ENCODE data around the gene CNNM3.

- TF ChIP-seq ZNF561 (tag by site-specific recombination; IDR thresholded peaks at IDR 0.05; ENCODE audit: borderline replicate concordance) = no peak
- no peak for TF ChIP-seq REPIN1 (tag by site-specific recombination; IDR thresholded peaks at IDR 0.05; ENCODE audit: low read depth)
- no peak for TF ChIP-seq ZSCAN23 (tag by site-specific recombination; IDR thresholded peaks at IDR 0.05)
- no peak for TF ChIP-seq CTCF (tag by site-specific recombination; IDR thresholded peaks at IDR 0.05)
- TF ChIP-seq ZNF416 (tag by site-specific recombination; IDR thresholded peaks at IDR 0.05) = no peak
- TF ChIP-seq ZEB2 (tag by site-specific recombination; IDR thresholded peaks at IDR 0.05) = no peak
- no peak for TF ChIP-seq ZNF366 (tag by site-specific recombination; conservative IDR thresholded peaks at IDR 0.05)
- TF ChIP-seq ZNF324 (tag by site-specific recombination; IDR thresholded peaks at IDR 0.05) = no peak
- no peak for TF ChIP-seq ZNF18 (tag by site-specific recombination; IDR thresholded peaks at IDR 0.05)
- no peak for TF ChIP-seq RBAK (tag by site-specific recombination; IDR thresholded peaks at IDR 0.05)
- TF ChIP-seq PBX3 (CRISPR knock-in tag; IDR thresholded peaks at IDR 0.05) = no peak
Measured at GRCh38 chr2:96792772-96793749, 23.0 kb upstream of the CNNM3 start.
